Suppressor macrophage treated with lipopolysaccharide for 4 hours (primary cell): ENCODE data around the gene KLC1.

ENCODE experiments used
- DNase-seq: peaks from one replicate; pipeline ENCODE4 v3.0.0-alpha.2; 2020

Gene KLC1

DNA sequence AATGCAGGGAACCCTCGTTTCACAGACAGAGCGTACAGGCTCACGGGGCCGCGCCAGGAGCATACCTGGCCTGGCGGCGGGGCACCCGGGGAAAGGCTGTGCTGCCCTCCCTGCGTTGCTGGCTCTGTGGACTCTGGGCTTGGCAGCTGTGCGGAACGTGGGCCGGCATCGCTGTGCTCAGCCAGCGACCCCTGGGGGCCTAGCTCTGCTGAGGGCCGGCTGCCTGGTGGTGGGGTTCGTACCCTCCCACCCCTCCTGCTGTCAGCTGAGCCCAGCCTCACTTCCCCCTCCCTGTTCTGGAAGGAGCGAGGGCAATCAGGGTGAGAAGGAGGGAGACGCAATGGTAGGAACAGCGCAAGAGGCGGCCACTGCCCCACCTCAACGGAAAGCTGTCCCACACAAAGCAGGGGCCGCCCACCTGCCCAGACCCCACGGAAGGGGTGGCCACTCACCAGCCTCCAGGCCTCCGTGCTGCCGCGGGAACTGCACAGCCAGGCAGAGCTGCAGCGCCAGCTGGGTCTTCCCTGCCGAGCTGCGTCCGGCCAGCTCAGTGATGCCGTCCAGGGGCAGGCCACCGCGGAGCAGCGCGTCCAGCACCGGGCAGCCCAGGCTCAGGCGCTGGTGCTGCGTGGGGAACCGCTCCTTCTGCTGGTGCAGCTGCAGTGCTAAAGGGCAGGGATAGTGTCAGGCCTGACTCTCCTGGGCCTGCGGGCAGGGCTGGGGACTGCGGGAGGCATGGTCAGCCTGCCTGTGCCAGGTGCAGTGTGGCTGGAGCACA is 77.7 kb downstream of the KLC1 start:
- DNase-seq = no peak

GRCh38 chr14:103707329-103708263 is 78.6 kb downstream of the KLC1 start:
- DNase-seq = no peak

- DNase-seq = no peak
These were observed 79.8 kb downstream of the KLC1 start for GRCh38 chr14:103708750-103709187.

DNA sequence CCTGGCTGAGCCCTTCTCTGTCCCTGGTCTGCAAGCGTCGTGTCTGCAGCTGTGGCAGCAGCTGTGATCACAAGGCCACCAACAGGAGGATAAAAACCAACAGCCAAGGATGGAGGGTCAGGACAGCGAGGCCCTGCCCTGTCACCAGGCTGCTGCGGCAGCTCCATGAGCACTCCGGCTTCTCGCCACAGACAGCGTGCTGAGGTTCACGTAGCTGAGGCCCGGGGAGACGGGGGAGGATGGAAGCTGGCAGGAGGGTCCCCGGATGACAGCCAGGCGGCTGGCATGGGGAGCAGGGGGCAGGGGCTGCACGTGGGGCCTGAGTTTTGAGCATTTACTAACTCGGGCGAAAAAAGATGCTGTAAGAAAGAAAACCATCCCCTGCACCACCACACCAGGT is 80.8 kb downstream of the KLC1 start:
- no peak for DNase-seq

DNA sequence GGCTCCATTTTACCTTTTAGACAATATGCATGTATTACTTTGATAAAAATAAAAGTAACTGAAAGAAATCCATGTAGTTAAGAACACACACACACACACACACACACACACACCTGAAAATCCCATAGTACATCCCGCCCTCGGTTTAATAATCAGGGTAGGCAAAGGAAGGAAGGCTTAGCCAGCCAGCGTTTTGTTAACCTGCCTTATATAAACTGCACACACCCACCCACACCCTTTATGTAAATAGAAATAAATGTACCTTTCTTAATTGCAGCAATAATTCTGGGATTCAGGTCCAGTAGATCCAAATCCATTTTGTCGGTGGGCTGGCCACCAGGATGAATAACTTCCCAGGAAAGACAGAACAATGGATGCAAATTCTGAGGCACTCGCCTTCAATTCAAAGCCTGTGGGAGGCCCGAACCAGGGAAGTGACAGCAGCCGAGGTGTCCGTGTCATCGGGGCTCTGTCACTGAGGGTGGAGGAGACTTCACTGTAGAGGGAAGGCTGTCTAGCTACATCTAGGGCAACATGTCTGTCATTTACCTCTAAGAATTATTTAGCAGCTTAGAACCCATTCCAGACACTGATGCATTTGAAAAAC is 81.9 kb downstream of the KLC1 start:
- DNase-seq = no peak

GRCh38 chr14:103711516-103712431 is 82.8 kb downstream of the KLC1 start:
- no peak for DNase-seq

DNA sequence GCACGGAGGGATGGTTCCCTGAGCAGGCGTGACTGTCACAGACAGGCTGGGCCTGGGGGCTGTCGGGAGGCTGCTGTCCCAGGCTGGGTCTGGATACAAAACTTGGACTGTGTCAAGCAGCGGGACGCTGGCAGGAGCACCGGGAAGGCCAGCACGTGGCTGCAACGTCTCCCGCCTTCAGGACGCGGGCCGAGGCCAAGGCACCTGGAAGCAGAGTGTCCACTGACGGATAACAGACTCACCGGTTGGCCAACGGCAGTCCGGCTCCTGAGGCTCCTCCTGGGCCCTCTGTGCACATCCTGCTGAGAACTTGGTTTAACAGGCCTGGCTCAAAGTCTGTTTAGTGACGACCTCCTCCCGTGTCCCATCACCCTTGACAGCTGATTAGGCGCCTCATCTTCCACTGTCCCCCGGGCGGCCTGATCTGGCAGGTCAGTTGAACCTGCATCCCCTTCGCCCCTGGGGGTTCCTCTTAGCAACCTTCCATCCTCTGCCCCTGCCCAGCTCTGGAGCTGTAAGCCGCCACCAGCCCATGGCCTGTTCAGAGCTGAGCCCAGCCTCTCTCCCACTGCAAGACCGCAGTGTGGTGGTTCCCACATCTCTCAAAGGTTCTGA is 83.7 kb downstream of the KLC1 start:
- DNase-seq = no peak

- no peak for DNase-seq
These were observed 84.5 kb downstream of the KLC1 start for GRCh38 chr14:103713304-103714062.

DNA sequence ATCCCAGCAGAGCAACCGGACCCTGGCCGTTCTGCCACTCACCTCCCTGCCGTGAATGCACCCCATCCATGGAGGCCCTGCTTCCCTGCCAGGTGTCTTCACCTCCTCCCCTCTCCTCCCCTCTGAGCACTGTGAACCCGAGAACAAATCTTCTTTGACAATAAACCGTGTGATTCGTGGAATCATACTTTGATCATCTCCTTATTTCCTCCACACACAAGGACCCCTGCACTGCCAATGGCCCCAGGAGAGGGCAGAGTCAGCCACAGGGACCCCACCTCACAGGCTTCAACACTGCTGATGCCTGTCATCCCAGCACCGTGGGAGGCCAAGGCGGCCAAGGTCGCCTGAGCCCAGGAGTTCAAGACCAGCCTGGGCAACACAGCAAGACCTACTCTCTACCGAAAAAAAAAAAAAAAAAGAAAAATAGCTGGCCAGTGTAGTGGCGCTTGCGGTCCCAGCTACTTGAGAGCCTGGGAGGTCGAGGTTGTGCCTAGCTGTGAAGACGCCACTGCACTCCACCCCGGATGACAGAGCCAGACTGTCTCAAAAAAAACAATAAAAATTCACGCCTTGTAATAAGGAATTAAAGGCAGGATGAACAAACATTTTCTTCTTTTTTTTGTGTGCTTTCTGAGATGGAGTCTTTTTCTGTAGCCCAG is 85.2 kb downstream of the KLC1 start:
- DNase-seq = no peak

- DNase-seq = peak; percentile 100
These were observed 86.3 kb downstream of the KLC1 start, which contains the start of the genes XRCC3 and ZFYVE21 for GRCh38 chr14:103715052-103716000. Gene XRCC3, minus strand, starts transcription at chr14:103715451. Its CDS starts 4,364 bp downstream, at chr14:103711087. Gene ZFYVE21, plus strand, starts transcription at chr14:103715810. Its CDS starts 32 bp downstream, at chr14:103715842.

GRCh38 chr14:103716091-103716801 is 87.2 kb downstream of the KLC1 start:
- DNase-seq = peak; percentile 40

GRCh38 chr14:103716899-103717411 is 87.9 kb downstream of the KLC1 start:
- no peak for DNase-seq

GRCh38 chr14:103718572-103718971 is 89.6 kb downstream of the KLC1 start:
- no peak for DNase-seq

GRCh38 chr14:103719751-103720150 is 90.7 kb downstream of the KLC1 start:
- DNase-seq = no peak

GRCh38 chr14:103721334-103722120 is 92.5 kb downstream of the KLC1 start:
- no peak for DNase-seq

- no peak for DNase-seq
These were observed 94.7 kb downstream of the KLC1 start for GRCh38 chr14:103723748-103724081.

- DNase-seq = no peak
These were observed 95.1 kb downstream of the KLC1 start for GRCh38 chr14:103724116-103724515.
